Hepatocyte (in vitro differentiated cells): ENCODE measurements around the gene SH3BP2.

ENCODE experiments used
- EZH2 ChIP-seq: fragments of 200-600 bp; sonication (generic); IDR thresholded peaks from 2 replicates; pipeline ENCODE4 v1.6.1; 2016; ENCODE audit warnings: antibody characterized with exemption, mild to moderate bottlenecking, borderline replicate concordance
- EZH2phosphoT487 ChIP-seq: fragments of 200-600 bp; sonication (generic); IDR thresholded peaks from one replicate; pipeline ENCODE4 v1.6.1; 2018; ENCODE audit warnings: antibody characterized with exemption, mild to moderate bottlenecking, low read depth, moderate library complexity; ENCODE audit not compliant: unreplicated experiment, severe bottlenecking
- TF ChIP-seq, protein P1 (sequence below): fragments of 200-600 bp; sonication (generic); IDR thresholded peaks from 2 replicates; pipeline ENCODE4 v1.5.1; 2016; ENCODE audit warnings: antibody characterized with exemption, mild to moderate bottlenecking; ENCODE audit not compliant: poor library complexity

- TF ChIP-seq, protein P1, sequence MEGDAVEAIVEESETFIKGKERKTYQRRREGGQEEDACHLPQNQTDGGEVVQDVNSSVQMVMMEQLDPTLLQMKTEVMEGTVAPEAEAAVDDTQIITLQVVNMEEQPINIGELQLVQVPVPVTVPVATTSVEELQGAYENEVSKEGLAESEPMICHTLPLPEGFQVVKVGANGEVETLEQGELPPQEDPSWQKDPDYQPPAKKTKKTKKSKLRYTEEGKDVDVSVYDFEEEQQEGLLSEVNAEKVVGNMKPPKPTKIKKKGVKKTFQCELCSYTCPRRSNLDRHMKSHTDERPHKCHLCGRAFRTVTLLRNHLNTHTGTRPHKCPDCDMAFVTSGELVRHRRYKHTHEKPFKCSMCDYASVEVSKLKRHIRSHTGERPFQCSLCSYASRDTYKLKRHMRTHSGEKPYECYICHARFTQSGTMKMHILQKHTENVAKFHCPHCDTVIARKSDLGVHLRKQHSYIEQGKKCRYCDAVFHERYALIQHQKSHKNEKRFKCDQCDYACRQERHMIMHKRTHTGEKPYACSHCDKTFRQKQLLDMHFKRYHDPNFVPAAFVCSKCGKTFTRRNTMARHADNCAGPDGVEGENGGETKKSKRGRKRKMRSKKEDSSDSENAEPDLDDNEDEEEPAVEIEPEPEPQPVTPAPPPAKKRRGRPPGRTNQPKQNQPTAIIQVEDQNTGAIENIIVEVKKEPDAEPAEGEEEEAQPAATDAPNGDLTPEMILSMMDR, result no peak
- TF ChIP-seq EZH2 (no peak), EZH2phosphoT487 (no peak)
These were observed 37.1 kb downstream of the SH3BP2 start for GRCh38 chr4:2829933-2830451.
